ENCODE results near the gene TSPAN6.

Gene TSPAN6

GRCh38 chrX:100642290-100642689, 5.7 kb upstream of the TSPAN6 start:
- no peak overlapping the region for H3K4me3 ChIP-seq (ENCODE audit: low read depth, low read length)
- no peak for DNase-seq (ENCODE audit: low read depth)
- TF ChIP-seq CTCF (IDR thresholded peaks at IDR 0.05; ENCODE audit: low read depth, low read length, missing control alignments) = no peak

- DNase-seq (ENCODE audit: low read depth) = no peak
- TF ChIP-seq CTCF (IDR thresholded peaks at IDR 0.05; ENCODE audit: low read depth, low read length, missing control alignments) = no peak
- no peak overlapping the region for H3K4me3 ChIP-seq (ENCODE audit: low read depth, low read length)
These were observed 651 bp downstream of the TSPAN6 start for GRCh38 chrX:100635989-100636320.

- TF ChIP-seq CTCF (IDR thresholded peaks at IDR 0.05; ENCODE audit: low read depth, low read length, missing control alignments) = no peak
- no peak for DNase-seq (ENCODE audit: low read depth)
- H3K4me3 ChIP-seq (ENCODE audit: low read depth, low read length) = no peak overlapping the region
These were observed 1.6 kb downstream of the TSPAN6 start for GRCh38 chrX:100635040-100635439.

- H3K4me3 ChIP-seq (ENCODE audit: low read depth, low read length) = no peak overlapping the region
- DNase-seq (ENCODE audit: low read depth) = peak; percentile 64
- TF ChIP-seq CTCF (IDR thresholded peaks at IDR 0.05; ENCODE audit: low read depth, low read length, missing control alignments) = no peak
These were observed 10.6 kb downstream of the TSPAN6 start for GRCh38 chrX:100625985-100626491.

- TF ChIP-seq CTCF (IDR thresholded peaks at IDR 0.05; ENCODE audit: low read depth, low read length, missing control alignments) = no peak
- DNase-seq (ENCODE audit: low read depth) = no peak
- no peak overlapping the region for H3K4me3 ChIP-seq (ENCODE audit: low read depth, low read length)
These were observed 13.6 kb downstream of the TSPAN6 start for GRCh38 chrX:100623001-100623400.

- peak; percentile 58 for TF ChIP-seq CTCF (IDR thresholded peaks at IDR 0.05; ENCODE audit: low read depth, low read length, missing control alignments)
- DNase-seq (ENCODE audit: low read depth) = no peak
- H3K4me3 ChIP-seq (ENCODE audit: low read depth, low read length) = no peak overlapping the region
These were observed 21.6 kb downstream of the TSPAN6 start for GRCh38 chrX:100615005-100615404.

- TF ChIP-seq CTCF (IDR thresholded peaks at IDR 0.05; ENCODE audit: low read depth, low read length, missing control alignments) = no peak
- no peak for DNase-seq (ENCODE audit: low read depth)
These were observed 24.7 kb downstream of the TSPAN6 start for GRCh38 chrX:100611951-100612350.

More at GRCh38 chrX:100611951-100612350, 24.7 kb downstream of the TSPAN6 start:
- H3K4me3 ChIP-seq (ENCODE audit: low read depth, low read length) = no peak overlapping the region
